Measurements from ENCODE around the gene HMX2. TPM values are rescaled to one million over a fixed set of nuclear protein-coding genes. Genes with fewer than 3 reads are reported as not detected.
A peak's percentile ranks its signal among the peaks of the same experiment; 100 is the strongest.

Gene HMX2
- total and polyA plus RNA-seq, 2 of the 13 experiments (the other 11 are each of a cell fraction or from before 2014, with no cell fraction given) = not detected

GRCh38 chr10:123158682-123159081 lies 10.7 kb downstream of the HMX2 start:
- Histone ChIP-seq H3K4me1 (ENCODE audit: insufficient read depth, low read length) (peaks cover 62% of the 10 kb centered on the region), H3K9ac (ENCODE audit: insufficient read depth, low read depth, low read length) (no peak overlapping the region), H3K36me3 (replicated peaks in 1 of 2; ENCODE audit: control insufficient read depth in 1 of 2, insufficient read depth in 2 of 2, low read length in 2 of 2) (peaks cover 14 to 45% of the 10 kb centered on the region in 2 experiments), H3K9me3 (ENCODE audit: low read length) (no peaks in the 10 kb centered on the region), H3K4me3 (replicated peaks in 1 of 3; ENCODE audit: insufficient read depth in 1 of 3, low read depth in 2 of 3, low read length in 3 of 3) (no peak overlapping the region), H4K20me1 (ENCODE audit: insufficient read depth, low read length) (peaks cover 20% of the 10 kb centered on the region), H3K27ac (ENCODE audit: extremely low read length, insufficient read depth, low read length) (no peak overlapping the region), H2AFZ (ENCODE audit: low read length) (no peak overlapping the region), H3K27me3 (ENCODE audit: control insufficient read depth in 1 of 2, insufficient read depth in 2 of 2, low read length in 2 of 2) (no peaks in the 10 kb centered on the region; a peak in 1 of 5 replicates), H3K4me2 (ENCODE audit: low read depth, low read length) (peak overlapping the region; percentile 70), H3K79me2 (ENCODE audit: insufficient read depth, low read length) (peaks cover 67% of the 10 kb centered on the region)
- CTCF ChIA-PET (ENCODE audit: low intra/inter-chr PET ratio, low total read pairs) = no interaction called here
- in situ Hi-C loops (cut with HindIII; ENCODE audit: extremely low pct_ligation_motif_present, low pct_unique_long_range_greater_than_20kb) = no loop called here
- no peak for TF ChIP-seq ZBTB14 (CRISPR knock-in tag; IDR thresholded peaks at IDR 0.05)
- no peak for TF ChIP-seq ZNF230 (CRISPR knock-in tag; IDR thresholded peaks at IDR 0.05)
- no peak for TF ChIP-seq CEBPG (CRISPR knock-in tag; IDR thresholded peaks at IDR 0.05)
- ATAC-seq (no peak), FAIRE-seq (no peak), DNase-seq (ENCODE audit: low spot score) (no peak)
- POLR2A ChIA-PET = no interaction called here
- intact Hi-C loops (cut with micrococcal nuclease; ENCODE audit: unreplicated experiment) = loop anchor here (10.0 kb wide), 1 partner anchor 46 kb away; no protein-coding TSS in a partner anchor
- BruUV-seq (replicated peaks) = no TSS peak
- 94% methylated on average over 1 of the region's 1 CpG for WGBS (ENCODE audit: low lambda C conversion rate)

GRCh38 chr10:123160311-123160980 lies 12.5 kb downstream of the HMX2 start:
- no TSS peak for BruUV-seq (replicated peaks)
- Histone ChIP-seq H3K36me3 (replicated peaks in 1 of 2; ENCODE audit: control insufficient read depth in 1 of 2, insufficient read depth in 2 of 2, low read length in 2 of 2) (peaks cover 20 to 58% of the 10 kb centered on the region in 2 experiments), H4K20me1 (ENCODE audit: insufficient read depth, low read length) (peaks cover 22% of the 10 kb centered on the region)
- TF ChIP-seq NRL (CRISPR knock-in tag; IDR thresholded peaks at IDR 0.05; ENCODE audit: borderline replicate concordance) = no peak
- TF ChIP-seq E2F2 (CRISPR knock-in tag; IDR thresholded peaks at IDR 0.05; ENCODE audit: borderline replicate concordance) = no peak
- no peak for TF ChIP-seq ZSCAN9 (CRISPR knock-in tag; IDR thresholded peaks at IDR 0.05; ENCODE audit: borderline replicate concordance)
- no peak for TF ChIP-seq MTF2 (CRISPR knock-in tag; IDR thresholded peaks at IDR 0.05; ENCODE audit: borderline replicate concordance)
- no peak for TF ChIP-seq NFIC (IDR thresholded peaks at IDR 0.05; ENCODE audit: low read length)
- TF ChIP-seq AHDC1 (CRISPR knock-in tag; IDR thresholded peaks at IDR 0.05; ENCODE audit: borderline replicate concordance) = no peak

More at GRCh38 chr10:123160311-123160980, 12.5 kb downstream of the HMX2 start:
- in situ Hi-C loops (cut with HindIII; ENCODE audit: extremely low pct_ligation_motif_present, low pct_unique_long_range_greater_than_20kb) (no loop called here), intact Hi-C loops (cut with micrococcal nuclease; ENCODE audit: unreplicated experiment) (no loop called here)
- WGBS (ENCODE audit: low lambda C conversion rate) = 92% methylated on average over 11 of the region's 11 CpGs
- FAIRE-seq (no peak), ATAC-seq (no peak), DNase-seq (ENCODE audit: low spot score) (no peak)
- Histone ChIP-seq H3K79me2 (ENCODE audit: insufficient read depth, low read length) (peaks cover 56% of the 10 kb centered on the region), H3K9ac (ENCODE audit: insufficient read depth, low read depth, low read length) (no peak overlapping the region), H3K4me1 (ENCODE audit: insufficient read depth, low read length) (peaks cover 57% of the 10 kb centered on the region), H3K27ac (ENCODE audit: extremely low read length, insufficient read depth, low read length) (no peak overlapping the region), H3K4me3 (replicated peaks in 1 of 3; ENCODE audit: insufficient read depth in 1 of 3, low read depth in 2 of 3, low read length in 3 of 3) (no peak overlapping the region), H3K4me2 (ENCODE audit: low read depth, low read length) (no peak overlapping the region), H2AFZ (ENCODE audit: low read length) (no peak overlapping the region), H3K27me3 (ENCODE audit: control insufficient read depth in 1 of 2, insufficient read depth in 2 of 2, low read length in 2 of 2) (no peaks in the 10 kb centered on the region), H3K9me3 (ENCODE audit: low read length) (no peaks in the 10 kb centered on the region)
- POLR2A ChIA-PET = interaction anchor here (0.7 kb wide), 1 partner anchor 15 kb away, joined by 3 read pairs; no protein-coding TSS in a partner anchor
- CTCF ChIA-PET (ENCODE audit: low intra/inter-chr PET ratio, low total read pairs) = no interaction called here

All from HepG2 (cell line).